ENCODE measurements around the gene TTLL10.

- TF ChIP-seq, protein P1, sequence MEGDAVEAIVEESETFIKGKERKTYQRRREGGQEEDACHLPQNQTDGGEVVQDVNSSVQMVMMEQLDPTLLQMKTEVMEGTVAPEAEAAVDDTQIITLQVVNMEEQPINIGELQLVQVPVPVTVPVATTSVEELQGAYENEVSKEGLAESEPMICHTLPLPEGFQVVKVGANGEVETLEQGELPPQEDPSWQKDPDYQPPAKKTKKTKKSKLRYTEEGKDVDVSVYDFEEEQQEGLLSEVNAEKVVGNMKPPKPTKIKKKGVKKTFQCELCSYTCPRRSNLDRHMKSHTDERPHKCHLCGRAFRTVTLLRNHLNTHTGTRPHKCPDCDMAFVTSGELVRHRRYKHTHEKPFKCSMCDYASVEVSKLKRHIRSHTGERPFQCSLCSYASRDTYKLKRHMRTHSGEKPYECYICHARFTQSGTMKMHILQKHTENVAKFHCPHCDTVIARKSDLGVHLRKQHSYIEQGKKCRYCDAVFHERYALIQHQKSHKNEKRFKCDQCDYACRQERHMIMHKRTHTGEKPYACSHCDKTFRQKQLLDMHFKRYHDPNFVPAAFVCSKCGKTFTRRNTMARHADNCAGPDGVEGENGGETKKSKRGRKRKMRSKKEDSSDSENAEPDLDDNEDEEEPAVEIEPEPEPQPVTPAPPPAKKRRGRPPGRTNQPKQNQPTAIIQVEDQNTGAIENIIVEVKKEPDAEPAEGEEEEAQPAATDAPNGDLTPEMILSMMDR (IDR thresholded peaks at IDR 0.05), result no peak
- TF ChIP-seq POLR2AphosphoS5 (IDR thresholded peaks at IDR 0.05) (no peak), POLR2A (IDR thresholded peaks at IDR 0.05; ENCODE audit: low read depth) (no peak), EP300 (IDR thresholded peaks at IDR 0.05) (no peak)
These were observed 19.8 kb upstream of the TTLL10 start for GRCh38 chr1:1153874-1154273.
